Left ventricle myocardium inferior (tissue), 1 donor: ENCODE data around the gene TAF1. TPM values are rescaled to one million over a fixed set of nuclear protein-coding genes. Genes with fewer than 3 reads are reported as not detected.

Experiments used
- DNase-seq: peaks from one replicate; pipeline ENCODE4 v3.0.0-alpha.2; 2020
- H3K27ac ChIP-seq: fragments of 200-600 bp; replicated peaks from 2 replicates; pipeline ENCODE4 v1.8.0; 2021
- H3K27me3 ChIP-seq: fragments of 200-600 bp; 2 replicates; pipeline ENCODE4 v1.8.0; 2021; ENCODE audit warnings: low read depth
- H3K36me3 ChIP-seq: fragments of 200-600 bp; 2 replicates; pipeline ENCODE4 v1.8.0; 2021
- H3K4me1 ChIP-seq: fragments of 200-600 bp; 2 replicates; pipeline ENCODE4 v1.8.0; 2021
- H3K4me3 ChIP-seq: fragments of 200-600 bp; 2 replicates; pipeline ENCODE4 v1.8.0; 2021; ENCODE audit warnings: mild to moderate bottlenecking, moderate library complexity
- H3K9me3 ChIP-seq: fragments of 200-600 bp; replicated peaks from 2 replicates; pipeline ENCODE4 v1.8.0; 2021
- intact Hi-C: fragments of 100-400 bp; cut with micrococcal nuclease; formaldehyde crosslinking; loops from one replicate; pipeline ENCODE4 v1.11.0; 2022
- total RNA-seq: library from RNA; stranded (reverse); fragmentation: NEBNext Ultra II Directional; extraction: Animal tissue kit (Norgen Biotek cat#: 25700); gene quantifications from one replicate; pipeline ENCODE4 v1.2.1, GENCODE V29; 2021
- TF ChIP-seq, protein P1 (sequence below): fragments of 200-600 bp; IDR thresholded peaks from 2 replicates; pipeline ENCODE4 v1.8.0; 2021; ENCODE audit warnings: antibody characterized with exemption, mild to moderate bottlenecking, borderline replicate concordance
- donor health status: DM: no; HTN: yes; CAD: no; lungs with severe emphysema.

Gene TAF1
- total RNA-seq, 1 donor from 2014 or later: 15.9 TPM

DNA sequence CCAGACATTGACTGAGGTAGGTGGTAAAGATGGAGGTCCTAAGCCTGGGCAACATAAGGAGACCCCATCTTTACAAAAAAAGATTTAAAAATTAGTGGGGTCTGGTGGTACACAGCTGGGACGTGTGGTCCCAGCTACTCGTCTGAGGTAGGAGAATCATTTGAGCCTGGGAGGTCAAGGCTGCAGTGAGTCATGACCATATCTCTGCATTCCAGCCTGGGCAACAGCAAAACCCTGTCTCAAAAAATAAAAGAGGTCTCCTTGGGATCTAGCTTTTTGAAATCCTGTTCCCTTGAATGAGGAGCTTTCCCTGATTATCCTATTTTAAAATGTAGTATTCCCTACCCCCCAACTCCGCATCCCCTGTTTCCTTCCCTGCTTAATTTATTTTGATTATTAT, 88.1 kb downstream of the TAF1 start:
- Histone ChIP-seq H3K4me3 (no peak overlapping the region), H3K27me3 (no peaks in the 10 kb centered on the region), H3K36me3 (peaks cover 46% of the 10 kb centered on the region), H3K9me3 (no peaks in the 10 kb centered on the region), H3K4me1 (no peaks in the 10 kb centered on the region), H3K27ac (no peak overlapping the region)
- TF ChIP-seq, protein P1, sequence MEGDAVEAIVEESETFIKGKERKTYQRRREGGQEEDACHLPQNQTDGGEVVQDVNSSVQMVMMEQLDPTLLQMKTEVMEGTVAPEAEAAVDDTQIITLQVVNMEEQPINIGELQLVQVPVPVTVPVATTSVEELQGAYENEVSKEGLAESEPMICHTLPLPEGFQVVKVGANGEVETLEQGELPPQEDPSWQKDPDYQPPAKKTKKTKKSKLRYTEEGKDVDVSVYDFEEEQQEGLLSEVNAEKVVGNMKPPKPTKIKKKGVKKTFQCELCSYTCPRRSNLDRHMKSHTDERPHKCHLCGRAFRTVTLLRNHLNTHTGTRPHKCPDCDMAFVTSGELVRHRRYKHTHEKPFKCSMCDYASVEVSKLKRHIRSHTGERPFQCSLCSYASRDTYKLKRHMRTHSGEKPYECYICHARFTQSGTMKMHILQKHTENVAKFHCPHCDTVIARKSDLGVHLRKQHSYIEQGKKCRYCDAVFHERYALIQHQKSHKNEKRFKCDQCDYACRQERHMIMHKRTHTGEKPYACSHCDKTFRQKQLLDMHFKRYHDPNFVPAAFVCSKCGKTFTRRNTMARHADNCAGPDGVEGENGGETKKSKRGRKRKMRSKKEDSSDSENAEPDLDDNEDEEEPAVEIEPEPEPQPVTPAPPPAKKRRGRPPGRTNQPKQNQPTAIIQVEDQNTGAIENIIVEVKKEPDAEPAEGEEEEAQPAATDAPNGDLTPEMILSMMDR: no peak
- intact Hi-C loops: no loop called here
- no peak for DNase-seq

DNA sequence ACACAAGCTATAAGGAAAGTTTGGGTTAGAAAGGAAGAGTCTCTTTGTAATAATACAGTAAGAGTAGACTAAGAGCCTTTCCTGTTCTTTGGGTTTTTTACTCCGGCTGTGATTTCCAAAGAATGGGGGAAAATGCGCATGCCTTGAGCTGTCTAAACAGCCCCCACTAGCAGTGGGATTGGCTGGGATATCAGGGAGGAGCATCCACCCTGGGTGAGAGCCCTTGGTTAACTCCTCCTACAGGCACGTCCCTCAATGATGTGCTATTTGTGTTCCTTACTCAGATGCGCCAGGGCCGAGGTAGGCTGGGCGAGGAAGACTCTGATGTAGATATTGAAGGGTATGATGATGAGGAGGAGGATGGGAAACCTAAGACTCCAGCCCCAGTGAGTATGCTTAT, 92.7 kb downstream of the TAF1 start:
- H3K9me3 ChIP-seq: no peaks in the 10 kb centered on the region
- no peak for DNase-seq
- TF ChIP-seq, protein P1: no peak
- H3K27ac ChIP-seq: no peak overlapping the region
- intact Hi-C loops: no loop called here
- peaks cover 91% of the 10 kb centered on the region for H3K36me3 ChIP-seq
- H3K4me3 ChIP-seq: no peak overlapping the region
- H3K4me1 ChIP-seq: no peaks in the 10 kb centered on the region
- no peaks in the 10 kb centered on the region for H3K27me3 ChIP-seq

DNA sequence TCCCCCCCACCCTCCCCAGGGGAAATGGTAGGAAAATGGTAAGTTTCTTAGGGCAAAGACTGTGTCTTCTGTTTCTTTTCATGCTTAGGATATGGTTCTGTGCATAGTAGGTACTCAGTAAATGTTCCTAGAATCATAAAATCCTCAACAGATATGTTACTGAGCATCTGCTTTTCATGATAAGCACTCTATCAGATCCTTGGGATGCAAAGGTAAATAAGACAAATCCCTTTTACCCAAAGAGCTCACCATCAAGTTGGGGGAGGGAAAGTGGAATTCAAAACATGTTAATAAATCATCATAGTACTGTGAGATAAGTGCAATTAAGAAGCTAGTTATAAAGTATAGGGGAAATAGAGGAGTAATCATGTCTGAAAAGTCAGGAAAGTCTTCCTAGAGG, 98.8 kb downstream of the TAF1 start:
- Histone ChIP-seq H3K4me3 (no peak overlapping the region), H3K27ac (no peak overlapping the region), H3K27me3 (no peaks in the 10 kb centered on the region), H3K4me1 (no peaks in the 10 kb centered on the region), H3K36me3 (peaks cover 65% of the 10 kb centered on the region), H3K9me3 (no peaks in the 10 kb centered on the region)
- TF ChIP-seq, protein P1: no peak
- intact Hi-C loops: no loop called here
- DNase-seq: no peak

DNA sequence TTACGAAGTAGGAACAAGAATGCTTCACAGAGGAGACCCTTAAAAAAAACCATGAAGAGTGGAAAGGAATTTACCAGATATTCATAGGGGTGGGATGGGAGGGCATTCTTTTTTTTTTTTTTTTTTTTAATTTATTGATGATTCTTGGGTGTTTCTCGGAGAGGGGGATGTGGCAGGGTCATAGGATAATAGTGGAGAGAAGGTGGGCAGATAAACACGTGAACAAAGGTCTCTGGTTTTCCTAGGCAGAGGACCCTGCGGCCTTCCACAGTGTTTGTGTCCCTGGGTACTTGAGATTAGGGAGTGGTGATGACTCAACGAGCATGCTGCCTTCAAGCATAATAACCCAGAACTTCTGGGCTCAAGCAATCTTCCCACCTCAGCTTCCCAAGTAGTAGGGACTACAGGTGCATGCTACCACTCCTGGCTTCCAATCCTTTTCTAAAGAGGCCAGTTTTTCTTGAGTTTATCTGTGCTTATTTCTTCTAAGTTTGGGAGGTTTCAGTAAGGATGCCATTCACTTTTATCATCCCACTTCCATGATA, 100.9 kb downstream of the TAF1 start:
- TF ChIP-seq, protein P1: no peak
- no peaks in the 10 kb centered on the region for H3K4me1 ChIP-seq
- no peaks in the 10 kb centered on the region for H3K9me3 ChIP-seq
- H3K36me3 ChIP-seq: peaks cover 44% of the 10 kb centered on the region
- no peak for DNase-seq
- intact Hi-C loops: no loop called here
- H3K27ac ChIP-seq: no peak overlapping the region
- H3K4me3 ChIP-seq: no peak overlapping the region
- no peaks in the 10 kb centered on the region for H3K27me3 ChIP-seq

DNA sequence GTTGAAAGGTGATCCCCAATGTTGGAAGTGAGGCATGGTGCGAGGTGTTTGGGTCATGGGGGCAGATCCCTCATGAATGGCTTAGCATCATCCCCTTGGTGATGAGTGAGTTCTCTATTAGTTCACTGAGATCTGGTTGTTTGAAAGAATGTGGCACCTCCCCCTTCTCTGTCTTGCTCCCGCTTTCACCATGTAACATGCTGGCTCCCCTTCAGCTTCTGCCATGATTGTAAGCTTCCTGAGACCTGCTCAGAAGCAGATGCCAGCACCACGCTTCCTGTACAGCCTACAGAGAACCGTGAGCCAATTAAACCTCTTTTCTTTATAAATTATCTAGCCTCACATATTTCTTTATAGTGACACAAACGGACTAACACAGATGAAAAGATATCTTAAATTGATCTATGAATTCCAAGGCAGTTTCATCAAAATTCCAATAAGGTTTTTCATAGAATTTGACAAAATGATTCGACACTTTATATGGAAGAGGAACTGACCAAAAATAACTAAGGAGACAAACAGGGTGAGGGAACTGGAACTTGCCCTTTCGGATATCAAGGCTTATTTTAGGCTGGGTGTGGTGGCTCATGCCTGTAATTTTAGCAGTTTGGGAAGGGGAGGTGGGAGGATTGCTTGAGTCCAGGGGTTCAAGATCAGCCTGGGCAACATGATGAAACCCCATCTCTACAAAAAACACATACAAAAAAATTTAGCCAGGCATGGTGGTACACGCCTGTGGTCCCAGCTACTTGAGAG, 109.8 kb downstream of the TAF1 start:
- intact Hi-C loops: no loop called here
- H3K9me3 ChIP-seq: no peaks in the 10 kb centered on the region
- no peaks in the 10 kb centered on the region for H3K36me3 ChIP-seq
- no peaks in the 10 kb centered on the region for H3K4me1 ChIP-seq
- H3K27me3 ChIP-seq: no peaks in the 10 kb centered on the region
- DNase-seq: no peak
- no peak overlapping the region for H3K27ac ChIP-seq
- TF ChIP-seq, protein P1: no peak
- no peak overlapping the region for H3K4me3 ChIP-seq
